M059J (cell line): Measurements from ENCODE around the gene IL17B. TPM values are rescaled to one million over a fixed set of nuclear protein-coding genes. Genes with fewer than 3 reads are reported as not detected.

Source experiments
- DNase-seq: peaks from one replicate; pipeline ENCODE4 v3.0.0-alpha.2; 2012; ENCODE audit warnings: low read depth
- total RNA-seq: library from RNA; depleted of rRNA; stranded (reverse); fragments of >200 nt; shearing (Covaris generic); gene quantifications from 2 replicates; pipeline ENCODE4 v1.2.3, GENCODE V29; 2014

Gene IL17B
- total RNA-seq, 1 experiment from 2014 or later, result not detected

DNA sequence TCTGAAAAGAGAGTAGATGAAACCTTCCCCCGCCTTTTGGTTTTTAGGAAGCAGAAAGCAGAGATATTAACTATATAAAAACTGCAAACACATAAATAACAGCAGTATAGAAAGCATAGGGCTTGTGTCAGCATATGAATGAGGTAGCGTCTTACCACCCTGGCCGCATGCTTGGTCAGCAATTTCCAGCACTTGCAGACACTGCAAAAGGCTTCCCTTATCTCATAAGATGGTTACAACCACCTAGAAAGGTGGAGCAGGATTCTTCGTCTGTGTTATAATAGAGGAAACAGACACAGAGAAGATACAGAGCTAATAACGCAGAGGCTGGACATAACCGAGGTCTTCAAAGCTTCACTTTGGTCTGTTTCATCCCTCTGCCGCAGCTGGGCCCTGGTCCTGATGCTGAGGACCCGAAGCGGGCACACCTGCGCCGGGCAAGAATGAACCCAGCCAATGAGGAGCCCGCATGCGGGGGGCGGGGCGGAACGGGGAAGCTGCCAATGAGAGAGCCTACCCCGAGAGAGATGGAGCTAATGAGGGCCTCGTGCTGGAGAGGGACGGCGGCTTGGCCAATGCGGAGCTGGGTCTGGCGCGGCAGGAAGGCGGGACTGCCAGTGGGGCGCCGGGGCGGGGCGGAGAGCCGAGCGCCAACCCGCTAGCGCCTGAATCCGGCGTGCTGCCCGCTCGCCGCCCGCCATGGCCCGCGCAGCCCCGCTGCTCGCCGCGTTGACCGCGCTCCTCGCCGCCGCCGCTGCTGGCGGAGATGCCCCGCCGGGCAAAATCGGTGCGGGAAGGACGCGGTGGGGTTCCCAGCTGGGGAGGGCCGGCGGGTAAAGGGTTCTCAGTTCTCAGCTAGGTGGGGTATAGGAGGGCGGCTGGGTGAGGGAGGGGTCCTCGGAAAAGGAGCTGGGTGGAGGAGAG, 21.5 kb downstream of the IL17B start, which contains the start of gene PCYOX1L:
TSS of gene PCYOX1L (plus strand) at position 677 of the 924 bp plus-strand sequence. CDS start at position 700, 23 bp downstream.
- peak; percentile 96 for DNase-seq

- no peak for DNase-seq
Observed at GRCh38 chr5:149356391-149356790, 22.7 kb downstream of the IL17B start.

DNA sequence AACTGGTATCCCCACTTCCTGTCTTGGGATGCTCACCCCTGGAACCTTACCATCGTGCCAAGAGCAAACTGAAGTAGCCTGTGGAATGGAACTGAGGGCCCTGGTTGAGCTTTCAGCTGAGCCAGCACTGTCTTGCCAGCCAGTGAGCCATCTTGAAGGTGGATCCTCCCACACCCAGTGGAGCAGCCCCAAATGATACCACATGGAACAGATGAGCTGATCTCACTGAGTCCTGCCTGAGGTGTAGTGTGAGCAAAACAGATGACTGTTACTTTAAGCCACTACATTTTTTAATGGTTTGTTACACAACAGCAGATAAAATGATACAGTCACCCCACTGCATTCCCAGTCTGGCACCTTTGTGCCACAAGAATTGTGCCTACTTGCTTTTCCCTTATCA, 23.4 kb downstream of the IL17B start:
- no peak for DNase-seq

GRCh38 chr5:149353911-149354310, 25.2 kb downstream of the IL17B start:
- no peak for DNase-seq

- DNase-seq, result no peak
Observed at GRCh38 chr5:149352169-149352568, 26.9 kb downstream of the IL17B start.

GRCh38 chr5:149349382-149349781, 29.7 kb downstream of the IL17B start:
- no peak for DNase-seq

- DNase-seq, result no peak
Observed at GRCh38 chr5:149348518-149348917, 30.6 kb downstream of the IL17B start.

- DNase-seq, result peak; percentile 40
Observed at GRCh38 chr5:149345892-149346222, 33.2 kb downstream of the IL17B start.

DNA sequence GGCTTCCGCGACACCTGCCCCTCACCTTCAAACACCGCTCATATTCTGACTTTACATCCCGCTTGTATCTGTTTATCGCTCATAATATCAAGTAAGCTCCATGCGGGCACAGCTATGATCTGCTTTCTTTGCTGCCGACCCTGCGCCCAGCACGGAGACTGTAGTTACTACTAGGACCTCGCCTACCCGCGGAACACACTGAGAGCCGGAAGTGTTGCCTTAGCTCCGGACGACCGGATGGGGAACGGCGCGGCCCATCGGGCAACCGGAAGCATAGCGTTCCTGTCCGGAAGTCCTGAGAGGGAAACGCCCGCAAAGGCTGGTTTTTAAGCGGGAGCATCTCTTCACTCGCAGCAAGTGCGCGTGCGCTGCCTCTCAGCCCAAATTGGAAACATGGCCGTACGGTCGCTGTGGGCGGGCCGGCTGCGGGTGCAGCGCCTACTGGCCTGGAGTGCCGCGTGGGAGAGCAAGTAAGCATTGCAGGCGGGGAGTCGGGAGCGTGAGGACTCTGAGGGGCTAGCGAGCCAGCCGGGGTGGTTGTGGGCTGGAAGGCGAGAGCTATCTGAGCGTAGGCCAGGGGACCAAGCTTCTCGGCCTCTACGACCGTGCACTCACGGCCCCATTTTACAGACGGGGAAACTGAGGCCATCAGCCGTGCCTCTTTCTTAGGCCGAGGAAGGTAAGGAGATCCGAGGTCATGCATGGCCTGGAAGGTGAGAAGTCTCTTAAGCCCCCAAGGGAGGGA, 33.8 kb downstream of the IL17B start, which contains the start of gene GRPEL2:
TSS of gene GRPEL2 (plus strand) at position 353 of the 745 bp plus-strand sequence. CDS start at position 394, 41 bp downstream.
- peak; percentile 97 for DNase-seq

- no peak for DNase-seq
Observed at GRCh38 chr5:149344151-149344550, 34.9 kb downstream of the IL17B start.

GRCh38 chr5:149341876-149342275, 37.2 kb downstream of the IL17B start:
- no peak for DNase-seq

DNA sequence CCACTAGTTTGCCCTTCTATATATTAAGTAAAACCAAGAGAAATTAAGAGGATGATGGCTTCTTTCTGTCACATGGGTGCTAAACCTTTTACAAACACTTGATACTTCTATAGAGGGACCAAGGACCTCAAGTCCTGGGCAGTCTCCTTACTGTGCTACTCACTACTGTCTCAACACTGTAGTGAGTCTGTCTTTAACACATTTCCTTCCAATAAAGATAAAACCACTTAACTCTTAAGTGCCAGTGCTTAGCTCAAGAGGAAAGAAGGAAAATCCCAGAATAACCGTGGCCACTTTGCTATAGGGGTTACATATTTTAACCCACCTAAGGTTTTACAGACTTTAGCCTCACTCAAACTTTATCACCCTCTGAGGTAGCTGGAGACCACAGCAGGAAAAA, 38.2 kb downstream of the IL17B start:
- DNase-seq, result no peak

DNA sequence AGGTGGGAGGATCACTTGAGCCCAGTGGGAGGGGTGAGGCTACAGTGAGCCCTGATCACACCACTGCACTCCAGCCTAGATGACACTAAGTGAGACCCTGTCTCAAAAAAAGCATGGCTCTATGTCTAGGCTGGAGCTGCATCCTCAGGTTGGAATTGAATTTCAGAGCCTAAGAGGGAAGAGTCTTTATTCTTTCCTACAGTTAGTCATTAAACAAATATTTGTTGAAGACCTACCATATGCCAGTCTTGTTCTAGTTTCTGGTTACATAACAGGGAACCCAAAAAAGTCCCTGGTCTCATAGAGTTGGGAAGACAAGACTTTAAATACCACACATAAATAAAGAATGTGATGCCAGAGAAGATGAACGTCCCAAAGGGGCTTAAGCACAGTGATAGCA, 40.7 kb downstream of the IL17B start:
- DNase-seq, result no peak

GRCh38 chr5:149337736-149338135, 41.4 kb downstream of the IL17B start:
- DNase-seq, result no peak

GRCh38 chr5:149333711-149334443, 45.2 kb downstream of the IL17B start:
- no peak for DNase-seq

DNA sequence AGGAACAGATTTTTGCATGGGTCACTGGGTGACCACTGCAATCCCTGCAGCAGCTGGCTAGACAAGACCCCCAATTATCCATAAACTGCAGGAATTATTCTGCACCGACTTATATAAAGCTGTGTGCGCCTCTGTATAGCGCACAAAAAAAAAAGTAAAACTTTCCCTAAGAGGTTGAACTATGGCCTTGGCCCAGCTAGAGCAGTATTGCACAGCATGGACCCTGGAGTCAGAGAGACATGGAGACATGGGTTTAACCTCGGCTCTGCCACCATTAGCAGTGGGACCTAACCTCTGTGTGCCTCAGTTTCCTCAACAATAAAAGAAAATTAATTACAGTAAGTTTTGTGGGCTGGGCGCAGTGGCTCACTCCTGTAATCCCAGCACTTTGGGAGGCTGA, 50.9 kb downstream of the IL17B start:
- DNase-seq, result no peak

- no peak for DNase-seq
Observed at GRCh38 chr5:149326611-149327010, 52.5 kb downstream of the IL17B start.

DNA sequence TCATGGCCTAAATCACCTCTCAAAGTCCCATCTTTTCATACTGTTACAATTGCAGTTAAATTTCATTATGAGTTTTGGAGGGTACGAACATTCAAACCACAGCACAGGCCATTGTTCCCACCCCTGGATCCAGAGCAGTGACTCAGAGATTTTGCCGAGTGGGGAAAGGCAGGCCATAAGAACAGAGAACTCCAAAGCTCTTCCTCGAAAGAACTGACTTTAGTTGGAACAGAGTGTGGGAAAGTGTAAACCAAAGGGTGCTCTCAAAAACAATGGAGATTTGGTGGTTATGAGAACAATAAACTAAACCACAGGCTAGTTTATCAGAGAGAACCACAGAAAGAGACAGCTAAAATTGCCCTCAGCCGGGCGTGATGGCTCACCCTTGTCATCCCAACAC, 53.2 kb downstream of the IL17B start:
- DNase-seq, result no peak

- DNase-seq, result no peak
Observed at GRCh38 chr5:149325166-149325735, 53.8 kb downstream of the IL17B start.

- DNase-seq, result no peak
Observed at GRCh38 chr5:149324641-149325040, 54.5 kb downstream of the IL17B start.
